Right lobe of liver (tissue), 4 donors: ENCODE measurements around the gene HS1BP3.

Experiments used
- POLR2A ChIP-seq: fragments of 450-650 bp; IDR thresholded peaks from one replicate; pipeline ENCODE4 v1.6.1; 2017; ENCODE audit warnings: antibody characterized with exemption, mild to moderate bottlenecking
- TF ChIP-seq, protein P1 (sequence below), 4 donors: fragments of 200-600 bp in 3 of 4; fragments of 450-650 bp in 1 of 4; IDR thresholded peaks; one replicate each; pipeline versions ENCODE4 v1.5.1 to v1.8.0; 2016 to 2022; ENCODE audit warnings: antibody characterized with exemption in 4 of 4, mild to moderate bottlenecking in 2 of 4
- donor health status: DM: no; HTN: no; CAD: no.
- donor health status: DM: no; HTN: no; CAD: no.
- donor health status: DM: no; HTN: yes; CAD: no.

DNA sequence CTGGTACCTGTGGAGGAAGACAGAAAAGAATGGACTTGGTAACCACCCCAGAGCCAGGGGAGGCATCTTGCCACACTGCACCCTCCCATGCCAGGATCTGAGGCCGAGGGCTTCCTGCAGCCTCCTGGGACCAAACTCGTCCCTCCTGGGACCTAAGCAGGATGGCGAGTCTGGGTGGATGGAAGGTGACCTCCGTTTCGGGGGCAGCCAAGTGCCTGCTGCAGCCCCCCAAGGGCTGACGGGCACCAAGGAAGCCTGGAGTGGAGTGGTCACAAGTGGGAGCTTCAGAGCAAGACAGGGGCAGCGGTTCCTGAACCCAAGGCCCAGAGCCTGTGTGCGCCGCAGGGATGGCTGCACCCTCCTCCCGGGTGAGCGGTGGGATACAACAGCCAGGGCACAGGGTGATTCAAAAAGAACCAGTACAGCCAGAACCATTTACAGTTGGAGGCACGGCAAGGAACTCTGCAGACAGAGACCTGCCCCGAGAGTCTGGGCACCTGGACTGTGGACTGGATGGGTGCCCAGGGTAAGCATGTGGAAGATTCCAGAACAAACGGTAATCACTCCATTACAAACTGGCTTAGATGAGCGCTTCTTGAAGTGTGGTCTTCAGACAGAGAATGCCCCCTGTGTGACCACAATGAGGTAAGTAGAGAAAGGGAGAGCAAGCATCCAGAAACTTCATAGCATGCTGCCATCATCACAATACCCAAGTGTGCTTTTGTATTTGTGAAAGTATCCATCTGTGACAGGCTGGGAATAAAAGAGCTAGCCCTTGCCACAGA is 12.1 kb downstream of the HS1BP3 start:
- no peak for TF ChIP-seq POLR2A
- TF ChIP-seq, protein P1, sequence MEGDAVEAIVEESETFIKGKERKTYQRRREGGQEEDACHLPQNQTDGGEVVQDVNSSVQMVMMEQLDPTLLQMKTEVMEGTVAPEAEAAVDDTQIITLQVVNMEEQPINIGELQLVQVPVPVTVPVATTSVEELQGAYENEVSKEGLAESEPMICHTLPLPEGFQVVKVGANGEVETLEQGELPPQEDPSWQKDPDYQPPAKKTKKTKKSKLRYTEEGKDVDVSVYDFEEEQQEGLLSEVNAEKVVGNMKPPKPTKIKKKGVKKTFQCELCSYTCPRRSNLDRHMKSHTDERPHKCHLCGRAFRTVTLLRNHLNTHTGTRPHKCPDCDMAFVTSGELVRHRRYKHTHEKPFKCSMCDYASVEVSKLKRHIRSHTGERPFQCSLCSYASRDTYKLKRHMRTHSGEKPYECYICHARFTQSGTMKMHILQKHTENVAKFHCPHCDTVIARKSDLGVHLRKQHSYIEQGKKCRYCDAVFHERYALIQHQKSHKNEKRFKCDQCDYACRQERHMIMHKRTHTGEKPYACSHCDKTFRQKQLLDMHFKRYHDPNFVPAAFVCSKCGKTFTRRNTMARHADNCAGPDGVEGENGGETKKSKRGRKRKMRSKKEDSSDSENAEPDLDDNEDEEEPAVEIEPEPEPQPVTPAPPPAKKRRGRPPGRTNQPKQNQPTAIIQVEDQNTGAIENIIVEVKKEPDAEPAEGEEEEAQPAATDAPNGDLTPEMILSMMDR (IDR thresholded peaks at IDR 0.05), result no peak
